ENCODE measurements around the gene LYZL4.
A peak's percentile ranks its signal among the peaks of the same experiment; 100 is the strongest.

The LYZL4 gene

DNA sequence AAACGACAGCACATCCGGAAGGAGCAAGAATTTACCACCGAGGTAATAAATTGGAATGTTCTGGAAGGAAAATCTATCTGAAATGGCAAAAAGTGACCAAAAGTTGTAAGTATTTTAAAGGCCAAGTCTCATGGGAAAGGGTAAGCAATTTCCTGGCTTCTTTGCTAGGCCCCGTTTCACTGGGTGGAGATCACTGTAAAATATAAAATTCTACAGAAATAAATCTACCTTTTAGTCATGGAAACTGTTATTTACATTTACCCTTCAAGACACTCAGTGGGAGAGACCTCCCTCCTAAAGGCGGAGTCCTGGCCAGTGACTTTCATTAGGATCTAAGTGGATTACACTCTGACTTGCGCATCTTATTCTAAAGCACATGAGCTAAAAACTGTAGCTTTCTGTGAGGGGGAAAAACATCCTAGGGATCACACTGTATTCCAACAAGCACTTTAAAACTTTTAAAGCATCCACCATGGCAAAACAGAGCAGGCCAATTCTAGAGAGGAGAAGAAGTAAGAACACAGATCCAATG, 28.8 kb downstream of the LYZL4 start:
- no peaks in the 10 kb centered on the region for H3K27me3 ChIP-seq (replicated peaks)
- in situ Hi-C loops (cut with HindIII; ENCODE audit: low pct_ligation_motif_present, low sequenced_read_pairs) = no loop called here
- H3K4me3 ChIP-seq (ENCODE audit: low read depth, low read length) = no peak overlapping the region
- TF ChIP-seq, protein P1, sequence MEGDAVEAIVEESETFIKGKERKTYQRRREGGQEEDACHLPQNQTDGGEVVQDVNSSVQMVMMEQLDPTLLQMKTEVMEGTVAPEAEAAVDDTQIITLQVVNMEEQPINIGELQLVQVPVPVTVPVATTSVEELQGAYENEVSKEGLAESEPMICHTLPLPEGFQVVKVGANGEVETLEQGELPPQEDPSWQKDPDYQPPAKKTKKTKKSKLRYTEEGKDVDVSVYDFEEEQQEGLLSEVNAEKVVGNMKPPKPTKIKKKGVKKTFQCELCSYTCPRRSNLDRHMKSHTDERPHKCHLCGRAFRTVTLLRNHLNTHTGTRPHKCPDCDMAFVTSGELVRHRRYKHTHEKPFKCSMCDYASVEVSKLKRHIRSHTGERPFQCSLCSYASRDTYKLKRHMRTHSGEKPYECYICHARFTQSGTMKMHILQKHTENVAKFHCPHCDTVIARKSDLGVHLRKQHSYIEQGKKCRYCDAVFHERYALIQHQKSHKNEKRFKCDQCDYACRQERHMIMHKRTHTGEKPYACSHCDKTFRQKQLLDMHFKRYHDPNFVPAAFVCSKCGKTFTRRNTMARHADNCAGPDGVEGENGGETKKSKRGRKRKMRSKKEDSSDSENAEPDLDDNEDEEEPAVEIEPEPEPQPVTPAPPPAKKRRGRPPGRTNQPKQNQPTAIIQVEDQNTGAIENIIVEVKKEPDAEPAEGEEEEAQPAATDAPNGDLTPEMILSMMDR (IDR thresholded peaks at IDR 0.05; ENCODE audit: low read depth, low read length, missing control alignments) = no peak
- DNase-seq = no peak
- no peaks in the 10 kb centered on the region for H3K36me3 ChIP-seq (replicated peaks)
- no peak overlapping the region for H3K27ac ChIP-seq

DNA sequence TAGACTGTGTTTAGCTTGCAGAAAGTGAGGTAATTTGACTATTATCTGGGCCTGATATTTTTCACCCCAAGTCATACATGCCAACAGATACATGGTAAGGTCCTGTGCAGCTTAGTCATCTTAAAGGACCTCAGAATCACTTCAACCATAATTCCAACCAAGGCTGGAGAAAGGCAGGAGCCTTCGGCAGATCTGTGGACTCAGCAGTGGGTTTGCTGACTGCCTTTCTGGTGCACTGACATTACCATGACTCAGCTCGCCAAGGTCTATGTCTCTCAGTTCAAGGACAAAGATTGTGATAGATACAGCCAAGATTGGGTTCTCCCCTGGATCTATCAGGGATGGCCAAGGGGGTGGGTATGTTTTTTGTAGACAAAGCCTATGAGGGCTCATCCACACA, 32.7 kb downstream of the LYZL4 start:
- DNase-seq = peak; percentile 12
- TF ChIP-seq, protein P1 (IDR thresholded peaks at IDR 0.05; ENCODE audit: low read depth, low read length, missing control alignments) = no peak
- in situ Hi-C loops (cut with HindIII; ENCODE audit: low pct_ligation_motif_present, low sequenced_read_pairs) = no loop called here
- H3K27me3 ChIP-seq (replicated peaks) = no peaks in the 10 kb centered on the region
- no peak overlapping the region for H3K27ac ChIP-seq
- H3K36me3 ChIP-seq (replicated peaks) = no peaks in the 10 kb centered on the region
- H3K4me3 ChIP-seq (ENCODE audit: low read depth, low read length) = no peak overlapping the region

DNA sequence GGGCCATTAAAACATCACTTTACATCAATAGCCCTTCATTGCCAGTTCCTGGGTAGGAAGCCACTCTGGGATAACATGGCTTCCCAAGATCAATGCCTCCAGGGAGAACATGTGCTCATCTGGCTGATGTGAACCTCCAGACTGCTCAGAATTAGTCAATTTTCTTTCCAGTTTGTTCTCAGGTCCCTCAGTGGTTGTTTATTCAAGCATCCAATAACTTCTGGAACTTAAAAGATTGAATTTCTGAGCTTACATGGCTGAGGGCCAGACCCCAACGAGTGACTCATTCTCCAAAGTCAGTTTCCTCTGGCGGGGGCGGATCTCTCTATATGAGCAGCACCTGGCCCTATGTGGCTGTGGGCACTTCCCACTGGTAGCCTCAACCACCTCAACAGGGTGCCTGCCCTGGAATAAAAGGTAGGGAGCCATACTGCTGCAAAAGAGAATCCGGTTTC, 34.0 kb downstream of the LYZL4 start:
- TF ChIP-seq, protein P1 (IDR thresholded peaks at IDR 0.05; ENCODE audit: low read depth, low read length, missing control alignments) = no peak
- Histone ChIP-seq H3K4me3 (ENCODE audit: low read depth, low read length) (no peak overlapping the region), H3K27ac (no peak overlapping the region), H3K27me3 (replicated peaks) (peaks cover 3% of the 10 kb centered on the region), H3K36me3 (replicated peaks) (no peaks in the 10 kb centered on the region)
- in situ Hi-C loops (cut with HindIII; ENCODE audit: low pct_ligation_motif_present, low sequenced_read_pairs) = no loop called here
- DNase-seq = peak; percentile 92

DNA sequence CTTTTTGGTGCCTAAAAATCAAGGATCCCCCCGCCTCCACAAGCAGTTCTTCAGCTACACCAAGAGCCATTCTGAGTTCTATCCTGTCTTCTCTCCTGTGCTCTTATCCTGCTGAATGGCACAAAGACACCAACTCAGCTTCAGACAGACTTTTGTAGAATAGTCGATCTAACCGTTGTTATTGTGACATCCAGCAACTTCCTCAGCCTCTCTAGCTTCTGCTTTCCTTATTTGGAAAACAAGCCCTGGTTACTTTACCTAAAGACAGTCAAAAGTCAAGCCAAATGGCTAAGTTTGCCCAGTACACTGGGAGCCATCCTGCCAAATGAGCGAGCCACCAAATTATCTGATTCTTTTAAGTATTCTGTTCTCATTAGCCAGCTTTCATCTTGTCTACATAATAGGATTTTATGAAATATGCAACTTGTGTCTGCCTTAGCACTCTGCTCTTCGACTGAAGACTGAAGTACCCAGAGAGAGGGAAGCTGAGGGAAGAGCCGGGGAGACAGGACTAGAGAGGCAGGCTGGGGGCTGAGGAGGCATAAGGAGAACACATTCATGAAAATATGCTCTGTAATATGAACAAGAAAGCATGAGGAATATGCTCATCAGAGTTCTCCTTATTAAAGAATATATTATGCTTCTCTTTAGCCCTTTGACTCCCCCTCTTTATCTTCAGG, 35.1 kb downstream of the LYZL4 start:
- Histone ChIP-seq H3K36me3 (replicated peaks) (no peaks in the 10 kb centered on the region), H3K4me3 (ENCODE audit: low read depth, low read length) (no peak overlapping the region), H3K27me3 (replicated peaks) (peaks cover 3% of the 10 kb centered on the region), H3K27ac (no peak overlapping the region)
- TF ChIP-seq, protein P1 (IDR thresholded peaks at IDR 0.05; ENCODE audit: low read depth, low read length, missing control alignments) = no peak
- no peak for DNase-seq
- in situ Hi-C loops (cut with HindIII; ENCODE audit: low pct_ligation_motif_present, low sequenced_read_pairs) = no loop called here

DNA sequence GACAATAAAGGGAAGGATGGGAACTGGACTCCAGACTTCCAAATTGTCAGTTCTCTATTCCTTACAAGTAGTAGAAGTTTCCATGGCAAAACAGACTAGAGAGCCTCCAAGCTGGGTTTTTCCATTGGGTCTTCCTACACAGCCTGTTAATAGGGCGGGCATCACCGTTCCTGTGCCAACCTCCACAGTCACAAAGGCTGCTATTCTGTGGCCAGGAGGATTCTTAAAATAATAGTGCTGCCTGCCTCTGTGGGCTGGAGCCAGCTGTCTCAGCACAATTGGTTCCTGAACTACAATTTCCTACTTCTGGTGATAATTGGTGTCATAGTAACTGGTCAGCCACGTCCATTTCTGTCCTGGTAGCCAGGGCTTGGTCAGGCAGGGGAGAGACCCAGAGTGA, 38.6 kb downstream of the LYZL4 start:
- TF ChIP-seq, protein P1 (IDR thresholded peaks at IDR 0.05; ENCODE audit: low read depth, low read length, missing control alignments) = no peak
- Histone ChIP-seq H3K27ac (no peak overlapping the region), H3K36me3 (replicated peaks) (no peaks in the 10 kb centered on the region), H3K27me3 (replicated peaks) (peaks cover 5% of the 10 kb centered on the region), H3K4me3 (ENCODE audit: low read depth, low read length) (no peak overlapping the region)
- in situ Hi-C loops (cut with HindIII; ENCODE audit: low pct_ligation_motif_present, low sequenced_read_pairs) = no loop called here
- no peak for DNase-seq

DNA sequence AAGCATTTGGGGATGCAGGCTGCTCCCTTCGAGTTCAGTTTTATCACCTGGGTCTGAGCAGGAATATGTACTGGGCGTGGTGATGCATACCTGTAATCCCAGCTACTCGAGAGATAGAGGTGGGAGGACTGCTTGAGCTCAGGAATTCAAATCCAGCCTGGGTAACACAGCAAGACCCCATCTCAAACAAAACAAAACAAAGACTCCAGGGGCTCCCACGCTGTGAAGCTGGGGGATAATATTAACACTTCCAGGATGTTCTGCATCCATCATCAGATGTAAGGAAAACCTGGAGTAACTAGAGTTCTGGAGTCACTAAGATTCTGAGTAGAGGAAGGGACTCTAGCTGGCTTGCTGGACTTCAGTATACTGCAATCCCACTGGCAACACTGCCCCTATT, 40.6 kb downstream of the LYZL4 start:
- Histone ChIP-seq H3K27me3 (replicated peaks) (peaks cover 5% of the 10 kb centered on the region), H3K27ac (no peak overlapping the region), H3K4me3 (ENCODE audit: low read depth, low read length) (no peak overlapping the region), H3K36me3 (replicated peaks) (no peaks in the 10 kb centered on the region)
- DNase-seq = no peak
- TF ChIP-seq, protein P1 (IDR thresholded peaks at IDR 0.05; ENCODE audit: low read depth, low read length, missing control alignments) = no peak
- in situ Hi-C loops (cut with HindIII; ENCODE audit: low pct_ligation_motif_present, low sequenced_read_pairs) = no loop called here

Data from brain microvascular endothelial cell (primary cell).